ENCODE results near the gene IRF2BP2.

The IRF2BP2 gene

GRCh38 chr1:234554698-234555311 lies 55.2 kb downstream of the IRF2BP2 start:
- DNase-seq: no peak

Measured in activated naive CD4-positive, alpha-beta T cell (primary cell).